H1 (cell line): ENCODE measurements around the gene HS6ST3. TPM values are rescaled to one million over a fixed set of nuclear protein-coding genes. Genes with fewer than 3 reads are reported as not detected.

ENCODE experiments used
- CTCF ChIA-PET: fragments of 300-600 bp; sonication (Branson Sonifier 250); formaldehyde crosslinking; loops from one replicate; lab custom pipeline; 2021; ENCODE audit not compliant: partially characterized antibody; lab: Charles Lee
- POLR2A ChIA-PET: fragments of 300-600 bp; sonication (Branson Sonifier 250); formaldehyde crosslinking; loops from one replicate; lab custom pipeline; 2021; ENCODE audit warnings: inconsistent platforms; ENCODE audit not compliant: partially characterized antibody; lab: Charles Lee
- DNase-seq, 2 experiments: peaks; one replicate each; pipeline versions ENCODE4 v3.0.0 to v3.0.0-alpha.2; 2010 to 2022; ENCODE audit warnings: low spot score in 2 of 2, low read depth in 1 of 2, mixed read lengths in 1 of 2
- FAIRE-seq: peaks from 2 replicates; lab custom pipeline; 2011; peaks lifted over from hg19 to GRCh38; lab: Jason Lieb, UNC
- H2AFZ ChIP-seq: 2 replicates; pipeline ENCODE4 v1.8.1; 2012; ENCODE audit warnings: low read length, inconsistent platforms
- H2AK5ac ChIP-seq: 2 replicates; pipeline ENCODE4 v1.6.1; 2013; ENCODE audit warnings: low read depth, low read length
- H2BK120ac ChIP-seq: replicated peaks from 2 replicates; pipeline ENCODE3; 2013; ENCODE audit warnings: low read depth, low read length, inconsistent platforms
- H2BK12ac ChIP-seq: 2 replicates; pipeline ENCODE4 v1.6.1; 2013; ENCODE audit warnings: low read depth, low read length
- H2BK15ac ChIP-seq: 2 replicates; pipeline ENCODE4 v1.6.1; 2013; ENCODE audit warnings: low read length
- H2BK20ac ChIP-seq: 2 replicates; pipeline ENCODE4 v1.6.1; 2013; ENCODE audit warnings: low read length
- H2BK5ac ChIP-seq: 2 replicates; pipeline ENCODE4 v1.6.1; 2013; ENCODE audit warnings: low read depth, low read length
- H3K14ac ChIP-seq: 2 replicates; pipeline ENCODE4 v1.6.1; 2013; ENCODE audit warnings: inconsistent platforms; ENCODE audit not compliant: insufficient read length
- H3K18ac ChIP-seq: 2 replicates; pipeline ENCODE4 v1.6.1; 2013; ENCODE audit warnings: low read length; ENCODE audit errors: extremely low read depth
- H3K23ac ChIP-seq: 2 replicates; pipeline ENCODE4 v1.6.1; 2013; ENCODE audit warnings: inconsistent platforms; ENCODE audit not compliant: insufficient read length
- H3K23me2 ChIP-seq: 2 replicates; pipeline ENCODE4 v1.6.1; 2013; ENCODE audit warnings: low read depth, low read length
- H3K27ac ChIP-seq: 2 replicates; pipeline ENCODE4 v1.6.1; 2011; ENCODE audit warnings: low read depth, low read length, inconsistent platforms
- H3K27me3 ChIP-seq, 4 experiments: replicated peaks in 1 of 4; 1 replicate in 1 of 4; 2 replicates in 3 of 4; pipeline versions ENCODE4 v1.6.1 to v1.8.1; 2011 to 2013; ENCODE audit warnings: low read length in 3 of 4, mild to moderate bottlenecking in 3 of 4, inconsistent platforms in 2 of 4, mixed read lengths in 2 of 4, moderate library complexity in 1 of 4; ENCODE audit not compliant: control insufficient read depth in 3 of 4, insufficient read depth in 3 of 4; ENCODE audit errors: extremely low read depth in 1 of 4
- H3K36me3 ChIP-seq, 4 experiments: 2 replicates each; pipeline versions ENCODE4 v1.6.1 to v1.8.1; 2011 to 2013; ENCODE audit warnings: mild to moderate bottlenecking in 4 of 4, low read length in 3 of 4, moderate library complexity in 2 of 4, control low read depth in 1 of 4, inconsistent platforms in 1 of 4; ENCODE audit not compliant: insufficient read depth in 4 of 4, control insufficient read depth in 2 of 4
- H3K4ac ChIP-seq: replicated peaks from 2 replicates; pipeline ENCODE3; 2013; ENCODE audit warnings: low read length, low read depth, mixed read lengths, inconsistent platforms; ENCODE audit not compliant: insufficient read length
- H3K4me1 ChIP-seq, 4 experiments: replicated peaks in 1 of 4; 1 replicate in 1 of 4; 2 replicates in 3 of 4; pipeline versions ENCODE4 v1.6.1 to v1.8.1; 2011 to 2013; ENCODE audit warnings: low read length in 3 of 4, inconsistent platforms in 2 of 4, mixed read lengths in 1 of 4; ENCODE audit not compliant: insufficient read depth in 4 of 4, control insufficient read depth in 3 of 4
- H3K4me2 ChIP-seq, 2 experiments: 2 replicates each; pipeline versions ENCODE4 v1.6.1 to v1.8.1; 2011 to 2013; ENCODE audit warnings: low read depth in 2 of 2, low read length in 2 of 2, control low read depth in 1 of 2, inconsistent platforms in 1 of 2, mild to moderate bottlenecking in 1 of 2; ENCODE audit not compliant: insufficient read depth in 1 of 2
- H3K4me3 ChIP-seq, 4 experiments: fragments of 200-600, 300-600 bp in 1 of 4; sonication (generic), shearing (Covaris generic), sonication (Bioruptor Twin) in 1 of 4; 2 replicates each; pipeline versions ENCODE4 v1.5.1 to v1.8.1; 2011 to 2016; ENCODE audit warnings: low read length in 4 of 4, low read depth in 3 of 4, control low read depth in 2 of 4, inconsistent platforms in 2 of 4, mild to moderate bottlenecking in 2 of 4, mixed read lengths in 1 of 4, moderate library complexity in 1 of 4; ENCODE audit not compliant: insufficient read depth in 2 of 4; ENCODE audit errors: extremely low read depth in 1 of 4
- H3K56ac ChIP-seq: replicated peaks from 2 replicates; pipeline ENCODE3; 2013; ENCODE audit warnings: low read depth, mild to moderate bottlenecking, mixed read lengths, low read length, inconsistent platforms; ENCODE audit not compliant: insufficient read length
- H3K79me1 ChIP-seq: 2 replicates; pipeline ENCODE4 v1.6.1; 2013; ENCODE audit warnings: low read depth, low read length, control low read depth
- H3K79me2 ChIP-seq, 2 experiments: 2 replicates each; pipeline versions ENCODE4 v1.6.1 to v1.8.1; 2012 to 2013; ENCODE audit warnings: low read length in 2 of 2, mild to moderate bottlenecking in 2 of 2, inconsistent platforms in 1 of 2; ENCODE audit not compliant: insufficient read depth in 2 of 2, control insufficient read depth in 1 of 2
- H3K9ac ChIP-seq, 4 experiments: replicated peaks in 1 of 4; 1 replicate in 1 of 4; 2 replicates in 3 of 4; pipeline versions ENCODE4 v1.6.1 to v1.8.1; 2011 to 2013; ENCODE audit warnings: low read depth in 3 of 4, low read length in 3 of 4, control low read depth in 2 of 4, mild to moderate bottlenecking in 2 of 4, moderate library complexity in 2 of 4, inconsistent platforms in 1 of 4; ENCODE audit errors: extremely low read depth in 1 of 4
- H3K9me3 ChIP-seq, 2 experiments: 2 replicates each; pipeline versions ENCODE4 v1.6.1 to v1.8.1; 2012 to 2013; ENCODE audit warnings: mild to moderate bottlenecking in 2 of 2, moderate library complexity in 2 of 2, control low read depth in 1 of 2, inconsistent platforms in 1 of 2, low read depth in 1 of 2, low read length in 1 of 2, mixed read lengths in 1 of 2; ENCODE audit not compliant: insufficient read depth in 2 of 2
- H4K20me1 ChIP-seq, 2 experiments: replicated peaks in 1 of 2; 2 replicates each; pipeline versions ENCODE3 to v1.8.1; 2011 to 2013; ENCODE audit warnings: inconsistent platforms in 2 of 2, low read length in 2 of 2, mild to moderate bottlenecking in 1 of 2; ENCODE audit not compliant: insufficient read depth in 2 of 2, control insufficient read depth in 1 of 2
- H4K5ac ChIP-seq: 2 replicates; pipeline ENCODE4 v1.6.1; 2013; ENCODE audit warnings: low read length, low read depth, mixed read lengths, inconsistent platforms; ENCODE audit not compliant: insufficient read length
- H4K8ac ChIP-seq: 2 replicates; pipeline ENCODE4 v1.8.0; 2013; ENCODE audit warnings: mild to moderate bottlenecking, moderate library complexity, low read length, inconsistent platforms; ENCODE audit not compliant: insufficient read depth; ENCODE audit errors: extremely low read depth
- H4K91ac ChIP-seq: replicated peaks from 2 replicates; pipeline ENCODE3; 2013; ENCODE audit warnings: low read length, mixed read lengths, inconsistent platforms; ENCODE audit not compliant: insufficient read length
- ATF3 ChIP-seq: IDR thresholded peaks from 2 replicates; pipeline ENCODE4 v1.6.1; 2011; ENCODE audit warnings: low read depth, mild to moderate bottlenecking, low read length; ENCODE audit not compliant: insufficient read depth
- CBX8 ChIP-seq: fragments of 300-800, 300-1000 bp; sonication (generic); IDR thresholded peaks from 2 replicates; pipeline ENCODE4 v1.7.1; 2016; ENCODE audit warnings: low read depth, low read length, borderline replicate concordance
- CEBPB ChIP-seq: IDR thresholded peaks from 2 replicates; pipeline ENCODE4 v1.6.1; 2012; ENCODE audit warnings: low read depth, low read length
- GTF2F1 ChIP-seq: IDR thresholded peaks from 2 replicates; pipeline ENCODE4 v1.6.1; 2012; ENCODE audit warnings: low read depth, low read length, improper control_type of control experiment, borderline replicate concordance
- RBBP5 ChIP-seq: IDR thresholded peaks from 2 replicates; pipeline ENCODE4 v1.7.1; 2012; ENCODE audit warnings: low read depth, mild to moderate bottlenecking, inconsistent platforms, low read length, moderate library complexity, borderline replicate concordance
- SIRT6 ChIP-seq: IDR thresholded peaks from one replicate; pipeline ENCODE4 v1.7.1; 2012; ENCODE audit warnings: low read length, inconsistent platforms
- ZNF274 ChIP-seq: IDR thresholded peaks from 2 replicates; pipeline ENCODE4 v1.7.0; 2012; ENCODE audit warnings: low read length, borderline replicate concordance; ENCODE audit errors: extremely low read depth
- whole genome bisulfite sequencing, 2 experiments: shearing (Covaris generic) in 1 of 2; methylation state at CpG; one replicate each; pipeline versions ENCODE4 v1.1.6 to v1.1.7; 2013 to 2015; ENCODE audit warnings: low lambda C conversion rate in 2 of 2, mixed read lengths in 2 of 2, inconsistent platforms in 1 of 2, low coverage in 1 of 2, missing lambda C conversion rate in 1 of 2; ENCODE audit not compliant: insufficient replicate concordance in 2 of 2, insufficient coverage in 1 of 2, insufficient read length in 1 of 2; ENCODE audit errors: extremely low coverage in 1 of 2, missing lambda C conversion rate in 1 of 2; 5-methylcytosine and 5-hydroxymethylcytosine counted together
- polyA plus RNA-seq, 7 experiments: library from polyadenylated mRNA; depleted of rRNA in 3 of 7; stranded (reverse) in 5 of 7; unstranded in 2 of 7; fragments of >200 nt in 5 of 7; fragments of 200-250 nt in 2 of 7; gene quantifications; 1 replicate in 5 of 7; 2 replicates in 1 of 7; 4 replicates in 1 of 7; pipeline versions ENCODE4 v1.2.1 to v1.2.3, GENCODE V29; 2011 to 2013; ENCODE audit warnings: missing spikeins in 2 of 7, mixed read lengths in 2 of 7
- total RNA-seq: library from RNA; stranded (reverse); fragmentation: NEBNext Ultra II Directional; extraction: Animal tissue kit (Norgen Biotek cat#: 25700); gene quantifications from 2 replicates; pipeline ENCODE4 v1.2.1, GENCODE V29; 2021

The HS6ST3 gene
- total and polyA plus RNA-seq, 2 of the 8 experiments (the other 6 are each of a cell fraction or from before 2014, with no cell fraction given) = 0.45 to 1.2 TPM

- H3K27ac ChIP-seq = no peak overlapping the region
- CTCF ChIA-PET = interaction anchor here (0.7 kb wide), 1 partner anchor 330 kb away, joined by 3 read pairs; no protein-coding TSS in a partner anchor
- H3K79me2 ChIP-seq = no peaks in the 10 kb centered on the region
- no peaks in the 10 kb centered on the region for H3K27me3 ChIP-seq
- no peak overlapping the region for H4K5ac ChIP-seq
- no peak overlapping the region for H3K9ac ChIP-seq
- FAIRE-seq = no peak
- no peak overlapping the region for H3K23ac ChIP-seq
- no peaks in the 10 kb centered on the region for H4K20me1 ChIP-seq
- no peak overlapping the region for H2BK20ac ChIP-seq
- no peak for DNase-seq
- TF ChIP-seq GTF2F1 = no peak
- no peak for TF ChIP-seq ATF3
- no peak for TF ChIP-seq SIRT6
- no peak for TF ChIP-seq ZNF274
- TF ChIP-seq CEBPB = no peak
- no peak for TF ChIP-seq RBBP5
- TF ChIP-seq CBX8 = no peak
- TF ChIP-seq, all 59 proteins: peak for 0
- Histone ChIP-seq H3K79me1 (no peaks in the 10 kb centered on the region), H2AK5ac (no peak overlapping the region), H2BK12ac (no peak overlapping the region), H3K23me2 (no peaks in the 10 kb centered on the region), H2BK5ac (no peak overlapping the region), H4K91ac (no peak overlapping the region), H3K4me1 (no peaks in the 10 kb centered on the region), H3K9me3 (no peaks in the 10 kb centered on the region), H2BK120ac (no peak overlapping the region), H2AFZ (no peak overlapping the region), H3K36me3 (no peaks in the 10 kb centered on the region), H3K4me2 (no peak overlapping the region), H3K56ac (no peak overlapping the region), H3K4ac (no peak overlapping the region), H3K18ac (no peak overlapping the region), H3K14ac (no peak overlapping the region), H4K8ac (no peak overlapping the region), H2BK15ac (no peak overlapping the region), H3K4me3 (no peak overlapping the region)
- WGBS, 2 experiments = 83% methylated on average over 2 of the region's 2 CpGs; no CpG with 5 or more reads in 1 of the 2 experiments
- POLR2A ChIA-PET = no interaction called here
Observed at GRCh38 chr13:96871469-96871868, 781.6 kb downstream of the HS6ST3 start.
